PC-9 (cell line): ENCODE measurements around the gene ZBTB34.

Experiments
- CTCF ChIP-seq: fragments of 200-600 bp; sonication (generic); conservative IDR thresholded peaks from 2 replicates; pipeline ENCODE4 v1.6.1; 2017; ENCODE audit warnings: mixed run types, antibody characterized with exemption, mild to moderate bottlenecking, moderate library complexity
- EZH2 ChIP-seq: fragments of 200-600 bp; sonication (generic); IDR thresholded peaks from 2 replicates; pipeline ENCODE4 v1.8.0; 2017; ENCODE audit warnings: antibody characterized with exemption, low read depth

DNA sequence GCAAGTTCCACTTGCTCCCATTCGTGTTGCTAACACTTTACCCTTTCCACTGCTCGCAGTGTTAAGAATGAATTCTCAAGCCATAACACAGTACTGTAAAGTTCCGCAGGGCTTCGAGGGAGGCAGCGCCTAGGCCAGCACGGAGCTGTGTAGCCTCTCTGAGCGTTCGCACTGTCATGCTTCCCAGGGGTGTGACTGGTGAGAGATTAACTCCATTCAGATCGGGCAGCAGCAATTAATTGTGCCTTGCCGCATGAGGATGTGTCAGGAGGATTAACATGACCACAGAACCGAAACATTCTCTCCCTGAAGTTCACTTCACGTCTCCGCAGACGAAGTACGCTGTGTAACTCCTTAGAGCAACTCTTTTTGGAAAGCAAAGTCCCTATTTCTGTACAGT lies 23.2 kb downstream of the ZBTB34 start:
- TF ChIP-seq CTCF (no peak), EZH2 (no peak)
